Keratinocyte (primary cell): ENCODE data around the gene CASP10. TPM values are rescaled to one million over a fixed set of nuclear protein-coding genes. Genes with fewer than 3 reads are reported as not detected.

ENCODE experiments used
- DNase-seq: peaks from one replicate; pipeline ENCODE4 v3.0.0-alpha.2; 2011; ENCODE audit warnings: low read depth, missing footprints, low spot score
- FAIRE-seq: peaks from 2 replicates; lab custom pipeline; 2011; peaks lifted over from hg19 to GRCh38; lab: Jason Lieb, UNC
- H2AFZ ChIP-seq: 2 replicates; pipeline ENCODE4 v1.6.0; 2012; ENCODE audit warnings: low read length, control low read depth, inconsistent platforms; ENCODE audit not compliant: control insufficient read depth
- H3K27ac ChIP-seq: 2 replicates; pipeline ENCODE4 v1.5.1; 2011; ENCODE audit warnings: low read length; ENCODE audit not compliant: control insufficient read depth, insufficient read depth
- H3K27me3 ChIP-seq: 3 replicates; pipeline ENCODE4 v1.6.0; 2011; ENCODE audit warnings: low read length; ENCODE audit not compliant: control insufficient read depth, insufficient read depth; ENCODE audit errors: extremely low read depth
- H3K36me3 ChIP-seq, 2 experiments: 2 replicates in 1 of 2; 3 replicates in 1 of 2; pipeline ENCODE4 v1.5.1; 2011; ENCODE audit warnings: low read length in 2 of 2, mild to moderate bottlenecking in 1 of 2; ENCODE audit not compliant: control insufficient read depth in 2 of 2, insufficient read depth in 2 of 2; ENCODE audit errors: extremely low read depth in 1 of 2
- H3K4me1 ChIP-seq: 3 replicates; pipeline ENCODE4 v1.5.1; 2011; ENCODE audit warnings: low read length; ENCODE audit not compliant: control insufficient read depth, insufficient read depth; ENCODE audit errors: extremely low read depth
- H3K4me2 ChIP-seq: 3 replicates; pipeline ENCODE4 v1.6.0; 2011; ENCODE audit warnings: low read depth, low read length; ENCODE audit not compliant: control insufficient read depth, insufficient read depth; ENCODE audit errors: extremely low read depth
- H3K4me3 ChIP-seq, 3 experiments: fragments of 200-600 bp in 1 of 3; sonication (generic) in 1 of 3; 2 replicates in 2 of 3; 3 replicates in 1 of 3; pipeline ENCODE4 v1.5.1; 2011 to 2016; ENCODE audit warnings: low read length in 3 of 3, mild to moderate bottlenecking in 3 of 3, control low read depth in 2 of 3, inconsistent platforms in 1 of 3, low read depth in 1 of 3, mixed read lengths in 1 of 3, mixed run types in 1 of 3, moderate library complexity in 1 of 3; ENCODE audit not compliant: control insufficient read depth in 2 of 3, insufficient read depth in 2 of 3; ENCODE audit errors: extremely low read depth in 1 of 3
- H3K79me2 ChIP-seq: 2 replicates; pipeline ENCODE4 v1.6.0; 2012; ENCODE audit warnings: low read length; ENCODE audit not compliant: control insufficient read depth, insufficient read depth
- H3K9ac ChIP-seq: 3 replicates; pipeline ENCODE4 v1.6.0; 2011; ENCODE audit warnings: low read length; ENCODE audit not compliant: control insufficient read depth, insufficient read depth; ENCODE audit errors: extremely low read depth
- H3K9me1 ChIP-seq: 3 replicates; pipeline ENCODE4 v1.6.0; 2011; ENCODE audit warnings: low read length; ENCODE audit not compliant: control insufficient read depth, insufficient read depth; ENCODE audit errors: extremely low read depth
- H3K9me3 ChIP-seq: 2 replicates; pipeline ENCODE4 v1.5.1; 2012; ENCODE audit warnings: low read depth, low read length; ENCODE audit not compliant: control insufficient read depth
- H4K20me1 ChIP-seq: 3 replicates; pipeline ENCODE4 v1.6.0; 2011; ENCODE audit warnings: low read length; ENCODE audit not compliant: control insufficient read depth, insufficient read depth; ENCODE audit errors: extremely low read depth
- EZH2 ChIP-seq: IDR thresholded peaks from one replicate; pipeline ENCODE4 v1.6.1; 2012; ENCODE audit warnings: inconsistent platforms, mild to moderate bottlenecking, low read length, moderate library complexity
- dilution Hi-C: fragments of 300-500 bp; cut with MboI; formaldehyde crosslinking; loops from one replicate; pipeline ENCODE4 v1.7.0; 2020; ENCODE audit warnings: low sequenced_read_pairs; ENCODE audit not compliant: extremely low pct_ligation_motif_present
- polyA plus RNA-seq, 5 experiments: library from polyadenylated mRNA; depleted of rRNA in 3 of 5; stranded (reverse) in 3 of 5; stranded (forward) in 1 of 5; unstranded in 1 of 5; fragments of >200 nt; gene quantifications; 1 replicate in 1 of 5; 2 replicates in 3 of 5; 3 replicates in 1 of 5; pipeline versions ENCODE4 v1.2.1 to v1.2.3, GENCODE V29; 2011 to 2012; ENCODE audit warnings: missing spikeins in 2 of 5, low read depth in 1 of 5, low replicate concordance in 1 of 5
- TF ChIP-seq, protein P1 (sequence below), 3 experiments: IDR thresholded peaks in 1 of 3; conservative IDR thresholded peaks in 1 of 3; optimal IDR thresholded peaks in 1 of 3; 2 replicates in 2 of 3; 3 replicates in 1 of 3; pipeline versions ENCODE3 to v1.5.1; 2011; ENCODE audit warnings: low read length in 3 of 3, mild to moderate bottlenecking in 3 of 3, moderate library complexity in 2 of 3, control low read depth in 1 of 3, inconsistent platforms in 1 of 3; ENCODE audit not compliant: insufficient read depth in 2 of 3; ENCODE audit errors: extremely low read depth in 1 of 3

The CASP10 gene
- polyA plus RNA-seq, 1 donor (not counting 4 experiments of a cell fraction or from before 2014, with no cell fraction given): 7.1 TPM

DNA sequence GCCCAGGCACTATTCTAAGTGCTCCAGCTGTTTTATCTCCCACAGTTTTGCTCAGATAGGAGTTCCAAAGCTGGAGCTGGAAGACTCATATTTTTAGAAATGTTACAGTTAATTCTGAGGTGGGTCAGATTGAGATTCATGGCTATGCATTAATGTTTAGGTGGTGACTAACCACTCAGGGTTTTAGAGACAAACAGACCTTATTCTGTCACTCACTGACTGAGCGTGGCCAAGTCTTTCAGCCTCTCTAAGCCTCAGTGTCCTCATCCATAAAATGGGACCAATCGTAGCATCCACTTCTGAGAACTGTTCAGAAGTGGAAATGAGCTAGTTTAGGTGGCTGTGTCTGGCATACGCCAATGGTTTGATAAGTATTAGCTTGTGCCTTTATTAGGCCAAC is 73.1 kb downstream of the CASP10 start:
- Histone ChIP-seq H3K79me2 (peaks cover 16% of the 10 kb centered on the region), H2AFZ (no peak overlapping the region), H4K20me1 (no peaks in the 10 kb centered on the region), H3K9ac (no peak overlapping the region), H3K27me3 (no peaks in the 10 kb centered on the region), H3K9me1 (no peaks in the 10 kb centered on the region), H3K36me3 (no peaks in the 10 kb centered on the region), H3K27ac (no peak overlapping the region), H3K4me1 (peaks cover 20% of the 10 kb centered on the region), H3K4me2 (no peak overlapping the region), H3K9me3 (no peaks in the 10 kb centered on the region), H3K4me3 (no peak overlapping the region)
- no peak for DNase-seq
- TF ChIP-seq EZH2: no peak
- TF ChIP-seq, protein P1, sequence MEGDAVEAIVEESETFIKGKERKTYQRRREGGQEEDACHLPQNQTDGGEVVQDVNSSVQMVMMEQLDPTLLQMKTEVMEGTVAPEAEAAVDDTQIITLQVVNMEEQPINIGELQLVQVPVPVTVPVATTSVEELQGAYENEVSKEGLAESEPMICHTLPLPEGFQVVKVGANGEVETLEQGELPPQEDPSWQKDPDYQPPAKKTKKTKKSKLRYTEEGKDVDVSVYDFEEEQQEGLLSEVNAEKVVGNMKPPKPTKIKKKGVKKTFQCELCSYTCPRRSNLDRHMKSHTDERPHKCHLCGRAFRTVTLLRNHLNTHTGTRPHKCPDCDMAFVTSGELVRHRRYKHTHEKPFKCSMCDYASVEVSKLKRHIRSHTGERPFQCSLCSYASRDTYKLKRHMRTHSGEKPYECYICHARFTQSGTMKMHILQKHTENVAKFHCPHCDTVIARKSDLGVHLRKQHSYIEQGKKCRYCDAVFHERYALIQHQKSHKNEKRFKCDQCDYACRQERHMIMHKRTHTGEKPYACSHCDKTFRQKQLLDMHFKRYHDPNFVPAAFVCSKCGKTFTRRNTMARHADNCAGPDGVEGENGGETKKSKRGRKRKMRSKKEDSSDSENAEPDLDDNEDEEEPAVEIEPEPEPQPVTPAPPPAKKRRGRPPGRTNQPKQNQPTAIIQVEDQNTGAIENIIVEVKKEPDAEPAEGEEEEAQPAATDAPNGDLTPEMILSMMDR (optimal IDR thresholded peaks at IDR 0.05 in 1 of 3, IDR thresholded peaks at IDR 0.05 in 1 of 3, conservative IDR thresholded peaks at IDR 0.05 in 1 of 3; ENCODE audit: extremely low read depth in 1 of 3, insufficient read depth in 2 of 3, low read length in 3 of 3): no peak
- no peak for FAIRE-seq
- dilution Hi-C loops: no loop called here

DNA sequence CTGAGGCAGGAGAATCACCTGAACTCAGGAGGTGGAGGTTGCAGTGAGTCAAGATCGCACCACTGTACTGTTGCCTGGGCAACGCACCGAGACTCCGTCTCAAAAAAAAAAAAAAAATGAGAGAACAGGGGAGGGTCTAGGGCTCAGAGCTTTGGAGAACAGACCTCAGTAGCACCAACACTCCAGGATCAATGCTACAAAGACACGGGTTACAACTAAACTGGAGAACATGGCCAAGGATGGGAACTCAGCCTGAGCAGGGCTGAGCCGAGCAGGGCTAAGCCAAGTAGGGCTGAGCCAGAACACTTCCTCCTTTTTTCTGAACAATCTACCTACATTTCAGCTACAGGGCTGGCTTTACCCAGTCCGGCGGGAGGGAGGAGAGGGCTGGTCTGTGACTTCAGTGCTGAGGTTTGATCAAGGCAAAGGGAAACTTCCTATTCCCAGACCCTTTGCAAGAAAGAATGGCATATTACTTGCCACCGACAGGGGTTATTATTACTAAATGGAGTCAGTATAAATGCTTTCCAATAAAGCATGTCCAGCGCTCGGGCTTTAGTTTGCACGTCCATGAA is 74.5 kb downstream of the CASP10 start:
- Histone ChIP-seq H3K36me3 (no peaks in the 10 kb centered on the region), H3K27ac (peak overlapping the region; percentile 99), H3K4me2 (peak overlapping the region; percentile 96), H3K9me1 (no peaks in the 10 kb centered on the region), H4K20me1 (no peaks in the 10 kb centered on the region), H3K4me1 (peaks cover 20% of the 10 kb centered on the region), H2AFZ (peak overlapping the region; percentile 97), H3K79me2 (peaks cover 24% of the 10 kb centered on the region), H3K27me3 (no peaks in the 10 kb centered on the region), H3K4me3 (peak overlapping the region; percentile 47 to 95 (median 85)), H3K9ac (peak overlapping the region; percentile 94), H3K9me3 (no peaks in the 10 kb centered on the region)
- TF ChIP-seq EZH2: no peak
- TF ChIP-seq, protein P1 (optimal IDR thresholded peaks at IDR 0.05 in 1 of 3, IDR thresholded peaks at IDR 0.05 in 1 of 3, conservative IDR thresholded peaks at IDR 0.05 in 1 of 3; ENCODE audit: extremely low read depth in 1 of 3, insufficient read depth in 2 of 3, low read length in 3 of 3): no peak
- dilution Hi-C loops: no loop called here
- peak; percentile 61 for FAIRE-seq
- DNase-seq: no peak
